ENCODE measurements around the gene FOXN3.

DNA sequence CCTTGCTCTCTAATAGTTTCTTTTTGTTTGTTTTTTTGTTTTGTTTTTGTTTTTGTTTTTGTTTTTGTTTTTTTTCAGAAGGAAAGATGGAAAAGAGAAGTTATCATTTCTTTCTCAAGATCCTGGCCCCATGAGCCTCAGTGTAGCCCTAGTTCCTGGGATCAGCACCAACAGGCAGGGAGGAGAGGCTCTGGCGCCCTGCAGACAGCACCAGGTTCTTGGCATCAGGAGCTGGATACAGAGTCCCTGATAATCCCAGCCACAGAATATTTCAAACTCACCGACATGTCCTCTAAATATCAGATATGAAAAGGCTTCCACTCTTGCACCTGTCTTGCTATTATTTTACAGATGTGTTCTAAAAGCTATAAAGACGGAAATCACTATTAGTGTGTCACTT, 52.7 kb downstream of the FOXN3 start:
- TF ChIP-seq JUNB (IDR thresholded peaks at IDR 0.05; ENCODE audit: unreplicated experiment) (no peak), EZH2 (IDR thresholded peaks at IDR 0.05; ENCODE audit: low read depth, unreplicated experiment) (no peak), CREB1 (CRISPR knock-in tag; IDR thresholded peaks at IDR 0.05; ENCODE audit: low read depth) (no peak), NANOG (IDR thresholded peaks at IDR 0.05; ENCODE audit: borderline replicate concordance) (no peak), POLR2AphosphoS5 (IDR thresholded peaks at IDR 0.05; ENCODE audit: low read depth) (no peak), EZH2phosphoT487 (IDR thresholded peaks at IDR 0.05; ENCODE audit: unreplicated experiment) (no peak), STAT1 (IDR thresholded peaks at IDR 0.05; ENCODE audit: unreplicated experiment) (no peak), ZNF331 (CRISPR knock-in tag; IDR thresholded peaks at IDR 0.05; ENCODE audit: low read depth) (no peak)
- TF ChIP-seq, protein P1, sequence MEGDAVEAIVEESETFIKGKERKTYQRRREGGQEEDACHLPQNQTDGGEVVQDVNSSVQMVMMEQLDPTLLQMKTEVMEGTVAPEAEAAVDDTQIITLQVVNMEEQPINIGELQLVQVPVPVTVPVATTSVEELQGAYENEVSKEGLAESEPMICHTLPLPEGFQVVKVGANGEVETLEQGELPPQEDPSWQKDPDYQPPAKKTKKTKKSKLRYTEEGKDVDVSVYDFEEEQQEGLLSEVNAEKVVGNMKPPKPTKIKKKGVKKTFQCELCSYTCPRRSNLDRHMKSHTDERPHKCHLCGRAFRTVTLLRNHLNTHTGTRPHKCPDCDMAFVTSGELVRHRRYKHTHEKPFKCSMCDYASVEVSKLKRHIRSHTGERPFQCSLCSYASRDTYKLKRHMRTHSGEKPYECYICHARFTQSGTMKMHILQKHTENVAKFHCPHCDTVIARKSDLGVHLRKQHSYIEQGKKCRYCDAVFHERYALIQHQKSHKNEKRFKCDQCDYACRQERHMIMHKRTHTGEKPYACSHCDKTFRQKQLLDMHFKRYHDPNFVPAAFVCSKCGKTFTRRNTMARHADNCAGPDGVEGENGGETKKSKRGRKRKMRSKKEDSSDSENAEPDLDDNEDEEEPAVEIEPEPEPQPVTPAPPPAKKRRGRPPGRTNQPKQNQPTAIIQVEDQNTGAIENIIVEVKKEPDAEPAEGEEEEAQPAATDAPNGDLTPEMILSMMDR (conservative IDR thresholded peaks at IDR 0.05; ENCODE audit: low read depth in 2 of 2): no peak
- TF ChIP-seq, protein P2, sequence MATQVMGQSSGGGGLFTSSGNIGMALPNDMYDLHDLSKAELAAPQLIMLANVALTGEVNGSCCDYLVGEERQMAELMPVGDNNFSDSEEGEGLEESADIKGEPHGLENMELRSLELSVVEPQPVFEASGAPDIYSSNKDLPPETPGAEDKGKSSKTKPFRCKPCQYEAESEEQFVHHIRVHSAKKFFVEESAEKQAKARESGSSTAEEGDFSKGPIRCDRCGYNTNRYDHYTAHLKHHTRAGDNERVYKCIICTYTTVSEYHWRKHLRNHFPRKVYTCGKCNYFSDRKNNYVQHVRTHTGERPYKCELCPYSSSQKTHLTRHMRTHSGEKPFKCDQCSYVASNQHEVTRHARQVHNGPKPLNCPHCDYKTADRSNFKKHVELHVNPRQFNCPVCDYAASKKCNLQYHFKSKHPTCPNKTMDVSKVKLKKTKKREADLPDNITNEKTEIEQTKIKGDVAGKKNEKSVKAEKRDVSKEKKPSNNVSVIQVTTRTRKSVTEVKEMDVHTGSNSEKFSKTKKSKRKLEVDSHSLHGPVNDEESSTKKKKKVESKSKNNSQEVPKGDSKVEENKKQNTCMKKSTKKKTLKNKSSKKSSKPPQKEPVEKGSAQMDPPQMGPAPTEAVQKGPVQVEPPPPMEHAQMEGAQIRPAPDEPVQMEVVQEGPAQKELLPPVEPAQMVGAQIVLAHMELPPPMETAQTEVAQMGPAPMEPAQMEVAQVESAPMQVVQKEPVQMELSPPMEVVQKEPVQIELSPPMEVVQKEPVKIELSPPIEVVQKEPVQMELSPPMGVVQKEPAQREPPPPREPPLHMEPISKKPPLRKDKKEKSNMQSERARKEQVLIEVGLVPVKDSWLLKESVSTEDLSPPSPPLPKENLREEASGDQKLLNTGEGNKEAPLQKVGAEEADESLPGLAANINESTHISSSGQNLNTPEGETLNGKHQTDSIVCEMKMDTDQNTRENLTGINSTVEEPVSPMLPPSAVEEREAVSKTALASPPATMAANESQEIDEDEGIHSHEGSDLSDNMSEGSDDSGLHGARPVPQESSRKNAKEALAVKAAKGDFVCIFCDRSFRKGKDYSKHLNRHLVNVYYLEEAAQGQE (IDR thresholded peaks at IDR 0.05; ENCODE audit: unreplicated experiment): no peak
- TF ChIP-seq, protein P3, sequence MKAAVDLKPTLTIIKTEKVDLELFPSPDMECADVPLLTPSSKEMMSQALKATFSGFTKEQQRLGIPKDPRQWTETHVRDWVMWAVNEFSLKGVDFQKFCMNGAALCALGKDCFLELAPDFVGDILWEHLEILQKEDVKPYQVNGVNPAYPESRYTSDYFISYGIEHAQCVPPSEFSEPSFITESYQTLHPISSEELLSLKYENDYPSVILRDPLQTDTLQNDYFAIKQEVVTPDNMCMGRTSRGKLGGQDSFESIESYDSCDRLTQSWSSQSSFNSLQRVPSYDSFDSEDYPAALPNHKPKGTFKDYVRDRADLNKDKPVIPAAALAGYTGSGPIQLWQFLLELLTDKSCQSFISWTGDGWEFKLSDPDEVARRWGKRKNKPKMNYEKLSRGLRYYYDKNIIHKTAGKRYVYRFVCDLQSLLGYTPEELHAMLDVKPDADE (IDR thresholded peaks at IDR 0.05): no peak

Data from GM23338 (cell line).